NB4 (cell line): ENCODE measurements around the gene FMO5.

ENCODE experiments used
- DNase-seq: peaks from one replicate; pipeline ENCODE4 v3.0.0; 2010; ENCODE audit warnings: low read depth
- H3K4me3 ChIP-seq: one replicate; pipeline ENCODE4 v1.5.1; 2011; ENCODE audit warnings: mild to moderate bottlenecking, low read depth, low read length, moderate library complexity
- CTCF ChIP-seq: IDR thresholded peaks from one replicate; pipeline ENCODE4 v1.5.1; 2012; ENCODE audit warnings: low read depth, low read length
- MAX ChIP-seq: IDR thresholded peaks from 2 replicates; pipeline ENCODE4 v1.6.1; 2011; ENCODE audit warnings: low read depth, low read length
- MYC ChIP-seq: IDR thresholded peaks from 2 replicates; pipeline ENCODE4 v1.6.1; 2011; ENCODE audit warnings: low read depth, low read length
- POLR2A ChIP-seq: IDR thresholded peaks from 2 replicates; pipeline ENCODE4 v1.6.1; 2011; ENCODE audit warnings: mild to moderate bottlenecking; ENCODE audit not compliant: insufficient read length; ENCODE audit errors: extremely low read depth

The FMO5 gene

GRCh38 chr1:147246910-147247655, 21.9 kb upstream of the FMO5 start:
- TF ChIP-seq CTCF, result no peak
- peak; percentile 28; the same call in 1 of the 2 replicates for TF ChIP-seq MYC
- TF ChIP-seq MAX, result peak; percentile 78
- no peak for TF ChIP-seq POLR2A
- peak; percentile 66 for DNase-seq
- H3K4me3 ChIP-seq, result peak overlapping the region; percentile 14

GRCh38 chr1:147246044-147246690, 21.0 kb upstream of the FMO5 start:
- no peak for DNase-seq
- no peak for TF ChIP-seq MAX
- no peak for TF ChIP-seq POLR2A
- TF ChIP-seq MYC, result no peak
- no peak for TF ChIP-seq CTCF
- H3K4me3 ChIP-seq, result peak overlapping the region; percentile 19

- DNase-seq, result peak; percentile 68
- TF ChIP-seq CTCF (no peak), MYC (no peak), POLR2A (no peak), MAX (no peak)
- peak overlapping the region; percentile 82 for H3K4me3 ChIP-seq
These were observed 20.5 kb upstream of the FMO5 start for GRCh38 chr1:147245586-147246021.

GRCh38 chr1:147245129-147245528, 20.0 kb upstream of the FMO5 start:
- peak overlapping the region; percentile 82 for H3K4me3 ChIP-seq
- DNase-seq, result peak; percentile 14
- no peak for TF ChIP-seq POLR2A
- no peak for TF ChIP-seq MYC
- TF ChIP-seq MAX, result no peak
- no peak for TF ChIP-seq CTCF

- H3K4me3 ChIP-seq, result peak overlapping the region; percentile 82
- TF ChIP-seq CTCF, result no peak
- no peak for TF ChIP-seq MYC
- no peak for TF ChIP-seq MAX
- no peak for TF ChIP-seq POLR2A
- peak; percentile 16 for DNase-seq
These were observed 18.7 kb upstream of the FMO5 start for GRCh38 chr1:147243841-147244240.
